ENCODE measurements around the gene CTXND1.

The CTXND1 gene

GRCh38 chr15:80163217-80163616 lies 88.8 kb downstream of the CTXND1 start:
- DNase-seq = no peak
- H4K20me1 ChIP-seq (ENCODE audit: insufficient read depth, low read length) = no peaks in the 10 kb centered on the region
- H3K36me3 ChIP-seq (replicated peaks; ENCODE audit: insufficient read depth, low read length) = no peaks in the 10 kb centered on the region
- TF ChIP-seq EZH2 (optimal IDR thresholded peaks at IDR 0.05; ENCODE audit: low read depth, low read length) (no peak), EZH2phosphoT487 (IDR thresholded peaks at IDR 0.05; ENCODE audit: low read length) (no peak), CTCF (IDR thresholded peaks at IDR 0.05; ENCODE audit: low read length) (no peak)
- H2AFZ ChIP-seq (ENCODE audit: low read length) = no peak overlapping the region
- no peak overlapping the region for H3K27ac ChIP-seq (ENCODE audit: low read length)
- peaks cover 20% of the 10 kb centered on the region for H3K4me1 ChIP-seq (ENCODE audit: low read length)
- H3K9me2 ChIP-seq (replicated peaks; ENCODE audit: insufficient read depth, low read length) = no peaks in the 10 kb centered on the region
- no peak overlapping the region for H3K9ac ChIP-seq (ENCODE audit: low read length)
- H3F3A ChIP-seq (ENCODE audit: insufficient read depth, low read length) = peaks cover 10% of the 10 kb centered on the region; the same call in 1 of the 2 replicates
- no peak overlapping the region for H3K4me3 ChIP-seq (ENCODE audit: low read length)
- no peaks in the 10 kb centered on the region for H3K79me2 ChIP-seq (ENCODE audit: low read length)
- no peaks in the 10 kb centered on the region for H3K27me3 ChIP-seq (replicated peaks; ENCODE audit: insufficient read depth, low read length)
- H3K9me3 ChIP-seq (replicated peaks; ENCODE audit: insufficient read depth, low read length) = no peaks in the 10 kb centered on the region
- H3K4me2 ChIP-seq (ENCODE audit: low read depth, low read length) = no peak overlapping the region

GRCh38 chr15:80162059-80162554 lies 89.9 kb downstream of the CTXND1 start:
- H3K36me3 ChIP-seq (replicated peaks; ENCODE audit: insufficient read depth, low read length) = no peaks in the 10 kb centered on the region
- H3K4me3 ChIP-seq (ENCODE audit: low read length) = no peak overlapping the region
- H3K27me3 ChIP-seq (replicated peaks; ENCODE audit: insufficient read depth, low read length) = no peaks in the 10 kb centered on the region
- H3K4me1 ChIP-seq (ENCODE audit: low read length) = peaks cover 20% of the 10 kb centered on the region
- no peak overlapping the region for H3K27ac ChIP-seq (ENCODE audit: low read length)
- no peak overlapping the region for H3K4me2 ChIP-seq (ENCODE audit: low read depth, low read length)
- H3F3A ChIP-seq (ENCODE audit: insufficient read depth, low read length) = peaks cover 10% of the 10 kb centered on the region; the same call in 1 of the 2 replicates
- no peak overlapping the region for H3K9ac ChIP-seq (ENCODE audit: low read length)
- no peaks in the 10 kb centered on the region for H3K9me2 ChIP-seq (replicated peaks; ENCODE audit: insufficient read depth, low read length)
- H2AFZ ChIP-seq (ENCODE audit: low read length) = no peak overlapping the region
- H3K79me2 ChIP-seq (ENCODE audit: low read length) = no peaks in the 10 kb centered on the region
- no peak for DNase-seq
- H4K20me1 ChIP-seq (ENCODE audit: insufficient read depth, low read length) = no peaks in the 10 kb centered on the region
- no peaks in the 10 kb centered on the region for H3K9me3 ChIP-seq (replicated peaks; ENCODE audit: insufficient read depth, low read length)
- TF ChIP-seq EZH2phosphoT487 (IDR thresholded peaks at IDR 0.05; ENCODE audit: low read length) (no peak), CTCF (IDR thresholded peaks at IDR 0.05; ENCODE audit: low read length) (no peak), EZH2 (optimal IDR thresholded peaks at IDR 0.05; ENCODE audit: low read depth, low read length) (no peak)

- Histone ChIP-seq H3K27ac (ENCODE audit: low read length) (no peak overlapping the region), H2AFZ (ENCODE audit: low read length) (no peak overlapping the region), H3K4me1 (ENCODE audit: low read length) (peaks cover 20% of the 10 kb centered on the region), H3F3A (ENCODE audit: insufficient read depth, low read length) (peaks cover 10% of the 10 kb centered on the region; the same call in 1 of the 2 replicates), H3K4me2 (ENCODE audit: low read depth, low read length) (no peak overlapping the region), H3K9me3 (replicated peaks; ENCODE audit: insufficient read depth, low read length) (no peaks in the 10 kb centered on the region), H3K4me3 (ENCODE audit: low read length) (no peak overlapping the region), H3K27me3 (replicated peaks; ENCODE audit: insufficient read depth, low read length) (no peaks in the 10 kb centered on the region), H3K9ac (ENCODE audit: low read length) (no peak overlapping the region), H3K36me3 (replicated peaks; ENCODE audit: insufficient read depth, low read length) (no peaks in the 10 kb centered on the region), H3K9me2 (replicated peaks; ENCODE audit: insufficient read depth, low read length) (no peaks in the 10 kb centered on the region), H4K20me1 (ENCODE audit: insufficient read depth, low read length) (no peaks in the 10 kb centered on the region), H3K79me2 (ENCODE audit: low read length) (no peaks in the 10 kb centered on the region)
- no peak for TF ChIP-seq CTCF (IDR thresholded peaks at IDR 0.05; ENCODE audit: low read length)
- no peak for DNase-seq
Measured at GRCh38 chr15:80161468-80162016, 90.5 kb downstream of the CTXND1 start.
